Measurements from ENCODE around the gene POLG2.

The POLG2 gene

GRCh38 chr17:64496786-64497564 lies at the start of gene POLG2:
Gene POLG2 (minus strand): TSS chr17:64497054. CDS start chr17:64496968, 86 bp downstream.
- peak; percentile 61 for TF ChIP-seq CTCF (IDR thresholded peaks at IDR 0.05; ENCODE audit: low read depth, low read length)
- peak within 1 kb of the TSS; percentile 74 to 76 for H3K4me3 ChIP-seq (replicated peaks in 1 of 2; ENCODE audit: low read depth in 2 of 2, low read length in 2 of 2)
- DNase-seq (ENCODE audit: low read depth in 2 of 2), result peak; percentile 94 to 95

- TF ChIP-seq CTCF (IDR thresholded peaks at IDR 0.05; ENCODE audit: low read depth, low read length), result no peak
- DNase-seq (ENCODE audit: low read depth in 2 of 2), result no peak
- no peak overlapping the region for H3K4me3 ChIP-seq (replicated peaks in 1 of 2; ENCODE audit: low read depth in 2 of 2, low read length in 2 of 2)
Measured at GRCh38 chr17:64544742-64545141, 47.9 kb upstream of the POLG2 start.

GRCh38 chr17:64540118-64540776 lies 43.4 kb upstream of the POLG2 start:
- DNase-seq (ENCODE audit: low read depth in 2 of 2), result no peak
- H3K4me3 ChIP-seq (replicated peaks in 1 of 2; ENCODE audit: low read depth in 2 of 2, low read length in 2 of 2), result no peak overlapping the region
- no peak for TF ChIP-seq CTCF (IDR thresholded peaks at IDR 0.05; ENCODE audit: low read depth, low read length)

GRCh38 chr17:64538508-64539130 lies 41.8 kb upstream of the POLG2 start:
- TF ChIP-seq CTCF (IDR thresholded peaks at IDR 0.05; ENCODE audit: low read depth, low read length), result no peak
- H3K4me3 ChIP-seq (replicated peaks in 1 of 2; ENCODE audit: low read depth in 2 of 2, low read length in 2 of 2), result no peak overlapping the region
- no peak for DNase-seq (ENCODE audit: low read depth in 2 of 2)

- no peak for TF ChIP-seq CTCF (IDR thresholded peaks at IDR 0.05; ENCODE audit: low read depth, low read length)
- peak in 1 of 2 donors; percentile 16 for DNase-seq (ENCODE audit: low read depth in 2 of 2)
- no peak overlapping the region for H3K4me3 ChIP-seq (replicated peaks in 1 of 2; ENCODE audit: low read depth in 2 of 2, low read length in 2 of 2)
Measured at GRCh38 chr17:64537488-64537887, 40.6 kb upstream of the POLG2 start.

- TF ChIP-seq CTCF (IDR thresholded peaks at IDR 0.05; ENCODE audit: low read depth, low read length), result no peak
- no peak for DNase-seq (ENCODE audit: low read depth in 2 of 2)
- H3K4me3 ChIP-seq (replicated peaks in 1 of 2; ENCODE audit: low read depth in 2 of 2, low read length in 2 of 2), result no peak overlapping the region
Measured at GRCh38 chr17:64536913-64537312, 40.1 kb upstream of the POLG2 start.

Measured in cardiac fibroblast (primary cell).